HepG2 (cell line): ENCODE results near the gene VTN. TPM values are rescaled to one million over a fixed set of nuclear protein-coding genes. Genes with fewer than 3 reads are reported as not detected.

ENCODE experiments used
- ARID5B ChIP-seq: IDR thresholded peaks from 2 replicates; pipeline ENCODE4 v1.4.0; 2020; ENCODE audit warnings: mild to moderate bottlenecking, missing genetic modification reagents
- DNMT1 ChIP-seq: sonication (generic); formaldehyde crosslinking; IDR thresholded peaks from 2 replicates; pipeline ENCODE4 v1.5.1; 2020; ENCODE audit warnings: mild to moderate bottlenecking, missing genetic modification reagents
- ELK4 ChIP-seq: sonication (generic); formaldehyde crosslinking; IDR thresholded peaks from 2 replicates; pipeline ENCODE4 v1.9.0; 2021; ENCODE audit warnings: missing genetic modification reagents, borderline replicate concordance
- POLR2A ChIP-seq, 2 experiments: IDR thresholded peaks; 2 replicates each; pipeline ENCODE4 v1.6.1; 2011; ENCODE audit warnings: low read depth in 2 of 2, low read length in 2 of 2, mild to moderate bottlenecking in 1 of 2, moderate library complexity in 1 of 2; ENCODE audit not compliant: insufficient read depth in 1 of 2
- SNAPC5 ChIP-seq: sonication (generic); formaldehyde crosslinking; IDR thresholded peaks from 2 replicates; pipeline ENCODE4 v1.8.1; 2023; ENCODE audit warnings: mild to moderate bottlenecking, missing genetic modification reagents, borderline replicate concordance
- USF2 ChIP-seq, 2 experiments: sonication (generic) in 1 of 2; formaldehyde crosslinking in 1 of 2; IDR thresholded peaks; 2 replicates each; pipeline versions ENCODE4 v1.5.1 to v1.6.1; 2011 to 2020; ENCODE audit warnings: borderline replicate concordance in 1 of 2, low read depth in 1 of 2, low read length in 1 of 2, mild to moderate bottlenecking in 1 of 2, missing genetic modification reagents in 1 of 2, moderate library complexity in 1 of 2
- ZBED4 ChIP-seq: sonication (generic); formaldehyde crosslinking; IDR thresholded peaks from 2 replicates; pipeline ENCODE4 v1.4.0; 2020; ENCODE audit warnings: missing genetic modification reagents, borderline replicate concordance
- ZMYM4 ChIP-seq: sonication (generic); formaldehyde crosslinking; IDR thresholded peaks from 2 replicates; pipeline ENCODE4 v1.8.1; 2023; ENCODE audit warnings: mild to moderate bottlenecking, missing genetic modification reagents
- ZNF230 ChIP-seq: sonication (generic); formaldehyde crosslinking; IDR thresholded peaks from 2 replicates; pipeline ENCODE4 v1.4.0; 2020; ENCODE audit warnings: mild to moderate bottlenecking, missing genetic modification reagents
- ZNF264 ChIP-seq: sonication (generic); formaldehyde crosslinking; IDR thresholded peaks from 2 replicates; pipeline ENCODE4 v1.4.0; 2020; ENCODE audit warnings: missing genetic modification reagents
- ZNF513 ChIP-seq: sonication (generic); formaldehyde crosslinking; conservative IDR thresholded peaks from 2 replicates; pipeline ENCODE4 v1.5.0; 2020; ENCODE audit warnings: missing genetic modification reagents
- ZNF530 ChIP-seq: sonication (generic); formaldehyde crosslinking; IDR thresholded peaks from 2 replicates; pipeline ENCODE4 v1.5.0; 2020; ENCODE audit warnings: low read depth, mild to moderate bottlenecking, missing genetic modification reagents
- polyA plus RNA-seq, 8 experiments: library from polyadenylated mRNA; depleted of rRNA in 3 of 8; stranded (reverse) in 7 of 8; unstranded in 1 of 8; fragments of >200 nt; fragmentation: Illumina TruSeq in 4 of 8; extraction: Trizol in 4 of 8; gene quantifications; 2 replicates each; pipeline versions ENCODE4 v1.2.1 to v1.2.3, GENCODE V29; 2011 to 2016; ENCODE audit warnings: low read depth in 4 of 8, missing spikeins in 1 of 8, mixed read lengths in 1 of 8; ENCODE audit not compliant: insufficient read depth in 1 of 8
- total RNA-seq, 5 experiments: library from RNA; depleted of rRNA; stranded (reverse); fragments of >200 nt; fragmentation: Illumina TruSeq; extraction: Trizol; gene quantifications; 2 replicates each; pipeline ENCODE4 v1.2.3, GENCODE V29; 2016; ENCODE audit warnings: low read depth in 1 of 5

The VTN gene
- total and polyA plus RNA-seq, 2 of the 13 experiments (the other 11 are each of a cell fraction or from before 2014, with no cell fraction given), result 108 to 131 TPM

GRCh38 chr17:28370035-28370743 is at the start of gene VTN (continued):
- TF ChIP-seq ARID5B (CRISPR knock-in tag) (peak; percentile 93), ZNF230 (CRISPR knock-in tag) (peak; percentile 67; the same call in 1 of the 2 replicates), ELK4 (CRISPR knock-in tag) (no peak), ZNF530 (CRISPR knock-in tag) (no peak), DNMT1 (CRISPR knock-in tag) (no peak), ZMYM4 (CRISPR knock-in tag) (peak; percentile 63), ZNF264 (CRISPR knock-in tag) (peak; percentile 79; the same call in 1 of the 2 replicates), USF2 (IDR thresholded peaks at IDR 0.05; ENCODE audit: low read depth, low read length) (no peak), USF2 (CRISPR knock-in tag; IDR thresholded peaks at IDR 0.05; ENCODE audit: borderline replicate concordance) (no peak), ZBED4 (CRISPR knock-in tag) (peak; percentile 88; the same call in 1 of the 2 replicates), POLR2A (IDR thresholded peaks at IDR 0.05; ENCODE audit: insufficient read depth in 1 of 2, low read depth in 2 of 2, low read length in 2 of 2) (peak; percentile 52 to 82; a peak in 3 of 4 replicates), ZNF513 (0 out of 2 replicates have a peak, but pooled peaks have one; percentile 21), SNAPC5 (CRISPR knock-in tag) (no peak)
